Type B pancreatic cell (in vitro differentiated cells): ENCODE results near the gene OBP2A. TPM values are rescaled to one million over a fixed set of nuclear protein-coding genes. Genes with fewer than 3 reads are reported as not detected.
"Not testable (repeated sequence)": the region's sequence is repeated elsewhere in the genome, so short reads cannot be mapped to it uniquely, and the experiment has no call there.

Experiments
- DNase-seq: peaks from one replicate; pipeline ENCODE4 v3.0.0; 2021; ENCODE audit warnings: mixed read lengths; ENCODE audit not compliant: unreplicated experiment; ENCODE audit errors: extremely low spot score
- H3K27ac Mint-ChIP-seq: 2 replicates; pipeline ENCODE4 v1.8.0; 2021; ENCODE audit warnings: mild to moderate bottlenecking, mixed read lengths
- H3K27me3 Mint-ChIP-seq: 2 replicates; pipeline ENCODE4 v1.8.0; 2021; ENCODE audit warnings: mixed read lengths
- H3K36me3 Mint-ChIP-seq: 2 replicates; pipeline ENCODE4 v1.8.0; 2021; ENCODE audit warnings: mixed read lengths
- H3K4me1 Mint-ChIP-seq: one replicate; pipeline ENCODE4 v1.8.0; 2021; ENCODE audit warnings: mixed read lengths; ENCODE audit not compliant: unreplicated experiment
- H3K4me3 Mint-ChIP-seq: 2 replicates; pipeline ENCODE4 v1.8.0; 2021; ENCODE audit warnings: mild to moderate bottlenecking, mixed read lengths
- H3K9me3 Mint-ChIP-seq: 2 replicates; pipeline ENCODE4 v1.8.0; 2021; ENCODE audit warnings: mixed read lengths
- CTCF ChIP-seq: fragments of 200-600 bp; sonication (generic); conservative IDR thresholded peaks from 2 replicates; pipeline ENCODE4 v1.5.0; 2021; ENCODE audit warnings: antibody characterized with exemption, mild to moderate bottlenecking
- long read RNA-seq: library from polyadenylated mRNA; unstranded; transcript quantifications from one replicate; pipeline ENCODE4 v2.0.0, GENCODE V29; 2020
- total RNA-seq: library from RNA; stranded (reverse); gene quantifications from 2 replicates; pipeline ENCODE4 v1.2.1, GENCODE V29; 2021; ENCODE audit warnings: low replicate concordance

OBP2A gene
- not detected in 2 replicates for total RNA-seq
- long read RNA-seq: 0 reads

DNA sequence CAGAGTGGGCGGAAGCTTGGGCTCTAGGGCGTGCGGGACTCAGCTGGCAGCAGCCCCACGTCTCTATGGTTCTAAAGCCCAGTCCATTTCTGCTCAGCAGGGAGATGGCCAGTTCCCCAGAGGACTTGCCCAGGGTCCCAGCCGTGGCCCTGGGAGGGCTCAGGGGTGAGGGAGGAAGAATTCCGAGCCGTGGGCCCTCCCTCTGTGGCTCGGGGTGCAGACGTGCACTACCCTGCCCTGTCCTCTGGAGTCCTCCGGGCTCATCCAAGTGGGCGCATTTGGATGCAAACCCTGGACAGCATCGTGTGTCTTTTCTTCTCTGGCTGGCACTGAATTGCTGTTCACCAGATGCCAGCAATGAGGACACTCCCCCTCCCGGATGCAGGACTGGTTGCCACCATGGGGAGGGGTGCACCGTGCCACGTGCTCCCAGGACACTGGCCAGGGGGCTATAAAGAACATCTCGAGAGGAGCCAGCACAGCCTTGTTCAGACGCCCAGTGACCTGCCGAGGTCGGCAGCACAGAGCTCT lies at the start of gene OBP2A:
TSS of gene OBP2A (plus strand) at position 481 of the 531 bp plus-strand sequence. CDS start 55 bp downstream, outside the sequence.
- H3K27ac Mint-ChIP-seq, DNase-seq, H3K4me3 Mint-ChIP-seq, H3K9me3 Mint-ChIP-seq, H3K36me3 Mint-ChIP-seq, H3K4me1 Mint-ChIP-seq: not testable (repeated sequence)
- H3K27me3 Mint-ChIP-seq: peaks cover 22% of the 10 kb centered on the region

DNA sequence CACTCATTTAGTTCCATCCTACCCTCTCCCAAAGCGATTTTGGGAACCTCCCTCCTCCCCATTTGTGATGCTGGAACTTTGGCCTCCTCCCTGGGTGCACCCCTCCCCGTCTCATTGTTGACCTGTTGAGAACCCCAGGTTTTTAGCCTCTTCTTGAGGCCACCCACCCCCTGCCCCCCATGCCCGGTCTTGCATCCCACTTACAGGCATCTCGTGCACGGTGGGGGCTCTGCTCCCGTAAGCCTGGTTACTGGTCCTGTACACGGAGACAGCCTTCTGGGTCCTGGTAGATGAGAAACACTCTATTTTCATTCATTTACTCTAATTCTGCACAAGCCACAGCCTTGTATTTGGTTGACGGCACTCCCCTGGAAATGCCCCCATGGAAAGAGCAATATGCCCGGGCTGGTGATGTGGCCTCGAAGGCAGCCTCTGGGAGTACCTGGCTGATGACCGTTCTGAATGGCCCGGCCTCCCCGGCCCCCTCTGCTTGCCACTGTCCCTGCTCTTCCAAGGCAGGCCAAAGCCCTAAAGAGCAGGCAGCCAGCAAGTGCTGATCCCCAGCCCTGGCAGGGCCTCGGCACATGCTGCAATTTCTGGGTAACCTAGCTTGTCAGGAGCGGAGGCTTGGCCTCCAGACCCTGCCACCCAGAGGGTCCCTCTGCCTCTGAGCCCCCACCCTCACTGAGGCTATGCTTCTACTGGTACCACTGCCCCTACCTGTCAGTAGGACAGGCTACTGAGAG lies 47.4 kb upstream of the OBP2A start:
- no peak for TF ChIP-seq CTCF

GRCh38 chr9:135499326-135500070 lies 46.4 kb upstream of the OBP2A start:
- H3K9me3 Mint-ChIP-seq: no peaks in the 10 kb centered on the region
- DNase-seq: peak; percentile 96
- H3K36me3 Mint-ChIP-seq: no peaks in the 10 kb centered on the region
- peak overlapping the region; percentile 89 for H3K4me3 Mint-ChIP-seq
- peaks cover 10% of the 10 kb centered on the region for H3K4me1 Mint-ChIP-seq
- no peaks in the 10 kb centered on the region for H3K27me3 Mint-ChIP-seq
- peak overlapping the region; percentile 79 for H3K27ac Mint-ChIP-seq
- no peak for TF ChIP-seq CTCF

More for the DNA sequence above, 47.4 kb upstream of the OBP2A start:
- H3K4me1 Mint-ChIP-seq: peaks cover 10% of the 10 kb centered on the region
- H3K4me3 Mint-ChIP-seq: peak overlapping the region; percentile 89
- H3K27ac Mint-ChIP-seq: peak overlapping the region; percentile 79
- no peaks in the 10 kb centered on the region for H3K27me3 Mint-ChIP-seq
- H3K36me3 Mint-ChIP-seq: no peaks in the 10 kb centered on the region
- H3K9me3 Mint-ChIP-seq: no peaks in the 10 kb centered on the region
- DNase-seq: no peak

GRCh38 chr9:135500071-135500524 lies 45.8 kb upstream of the OBP2A start:
- Mint-ChIP-seq H3K4me1 (peaks cover 13% of the 10 kb centered on the region), H3K36me3 (no peaks in the 10 kb centered on the region), H3K27me3 (no peaks in the 10 kb centered on the region), H3K9me3 (no peaks in the 10 kb centered on the region), H3K27ac (peak overlapping the region; percentile 45), H3K4me3 (peak overlapping the region; percentile 89)
- TF ChIP-seq CTCF: no peak
- DNase-seq: no peak

- Mint-ChIP-seq H3K36me3 (no peaks in the 10 kb centered on the region), H3K27ac (peak within 1 kb of the TSS; percentile 79), H3K4me1 (peaks cover 16% of the 10 kb centered on the region), H3K27me3 (no peaks in the 10 kb centered on the region), H3K4me3 (peak within 1 kb of the TSS; percentile 89), H3K9me3 (no peaks in the 10 kb centered on the region)
- DNase-seq: peak; percentile 93
- peak; percentile 86 for TF ChIP-seq CTCF
Observed at GRCh38 chr9:135500525-135501260, 45.2 kb upstream of the OBP2A start, which contains the start of gene MRPS2. Gene MRPS2 (plus strand): TSS chr9:135500682. CDS start chr9:135500711, 29 bp downstream.
